Measurements from ENCODE around the gene HLA-DRB1. TPM values are rescaled to one million over a fixed set of nuclear protein-coding genes. Genes with fewer than 3 reads are reported as not detected.

Gene HLA-DRB1
- total and polyA plus RNA-seq, 7 donors, result 23.5 to 414 (median 31.4) TPM

Small RNA genes lying within 50 kb of the gene (small RNA-seq; reads per million reads assigned to genes)
- 0 reads per million in 3 donors for gene RNU1-61P

Other genes with a start within 250 kb of the HLA-DRB1 start
- gene TSBP1, start 217.9 kb downstream of the HLA-DRB1 start, total RNA-seq, result not detected
- not detected for gene TSBP1, start 217.9 kb downstream of the HLA-DRB1 start, polyA plus RNA-seq
- not detected for gene BTNL2, start 182.7 kb downstream of the HLA-DRB1 start, total RNA-seq
- not detected for gene BTNL2, start 182.7 kb downstream of the HLA-DRB1 start, polyA plus RNA-seq
- 100 to 1,000 TPM; 101 to 151 (median 113) TPM for gene HLA-DRA, start 150.0 kb downstream of the HLA-DRB1 start, total RNA-seq
- 1,000 to 10,000 TPM in 1 of 3 donors, 100 to 1,000 TPM in 2; 137 to 1,090 (median 722) TPM for gene HLA-DRA, start 150.0 kb downstream of the HLA-DRB1 start, polyA plus RNA-seq
- 10 to 100 TPM in 1 of 4 donors, 1 to 10 TPM in 2, under 1 TPM in 1; 0.71 to 20.8 (median 1.6) TPM for gene HLA-DRB5, start 59.6 kb downstream of the HLA-DRB1 start, total RNA-seq
- 10 to 100 TPM in 1 of 3 donors, 1 to 10 TPM in 1, not detected in 1; 2.1 to 13.6 TPM for gene HLA-DRB5, start 59.6 kb downstream of the HLA-DRB1 start, polyA plus RNA-seq
- gene HLA-DQA1, start 47.6 kb upstream of the HLA-DRB1 start, total RNA-seq, result 1 to 10 TPM in 3 of 4 donors, under 1 TPM in 1; 0.16 to 9.5 (median 4.0) TPM
- 100 to 1,000 TPM in 2 of 3 donors, 10 to 100 TPM in 1; 32.4 to 250 (median 129) TPM for gene HLA-DQA1, start 47.6 kb upstream of the HLA-DRB1 start, polyA plus RNA-seq
- 1 to 10 TPM in 2 of 4 donors, under 1 TPM in 2; under 0.01 to 3.5 (median 1.7) TPM for gene HLA-DQB1, start 76.8 kb upstream of the HLA-DRB1 start, total RNA-seq
- 100 to 1,000 TPM in 1 of 3 donors, 10 to 100 TPM in 2; 36.6 to 182 (median 77.9) TPM for gene HLA-DQB1, start 76.8 kb upstream of the HLA-DRB1 start, polyA plus RNA-seq
- 1 to 10 TPM in 2 of 4 donors, under 1 TPM in 1, not detected in 1; 0.36 to 1.7 (median 1.2) TPM for gene HLA-DQA2, start 151.5 kb upstream of the HLA-DRB1 start, total RNA-seq
- under 1 TPM in 1 of 3 donors, not detected in 2; 0.17 TPM for gene HLA-DQA2, start 151.5 kb upstream of the HLA-DRB1 start, polyA plus RNA-seq
- gene HLA-DQB2, start 173.7 kb upstream of the HLA-DRB1 start, total RNA-seq, result 1 to 10 TPM in 1 of 4 donors, under 1 TPM in 2, not detected in 1; 0.41 to 1.1 (median 0.49) TPM
- under 1 TPM in 2 of 3 donors, not detected in 1; 0.69 to 0.87 TPM for gene HLA-DQB2, start 173.7 kb upstream of the HLA-DRB1 start, polyA plus RNA-seq
- 1 to 10 TPM in 1 of 4 donors, under 1 TPM in 1, not detected in 2; 0.68 to 1.8 TPM for gene HLA-DOB, start 227.2 kb upstream of the HLA-DRB1 start, total RNA-seq
- 10 to 100 TPM in 1 of 3 donors, 1 to 10 TPM in 2; 1.2 to 31.8 (median 1.6) TPM for gene HLA-DOB, start 227.2 kb upstream of the HLA-DRB1 start, polyA plus RNA-seq
- 1 to 10 TPM; 5.9 to 9.2 (median 7.2) TPM for gene TAP2, start 248.9 kb upstream of the HLA-DRB1 start, total RNA-seq
- gene TAP2, start 248.9 kb upstream of the HLA-DRB1 start, polyA plus RNA-seq, result 10 to 100 TPM in 1 of 3 donors, 1 to 10 TPM in 2; 2.4 to 54.5 (median 3.0) TPM